Natural killer cell treated with Interleukin-12 subunit alpha and Interleukin-12 subunit beta and Interleukin-15 and Interleukin-18, amount 100 ng/mL, for 72 hours (primary cell): ENCODE results near the gene SUN2. TPM values are rescaled to one million over a fixed set of nuclear protein-coding genes. Genes with fewer than 3 reads are reported as not detected.
A peak's percentile ranks its signal among the peaks of the same experiment; 100 is the strongest.

ENCODE experiments used
- ATAC-seq, 2 donors: fragments of 150-1000 bp; cut with Tn5 transposase in 1 of 2; sonication (Bioruptor Pico), chemical (Tn5 transposase) in 1 of 2; 2 replicates each; pipeline ENCODE4 v1.10.0; 2021
- DNase-seq: peaks from one replicate; pipeline ENCODE4 v3.0.0; 2022; ENCODE audit warnings: low spot score
- H3K27ac Mint-ChIP-seq, 2 donors: 1 replicate in 1 of 2; 2 replicates in 1 of 2; pipeline ENCODE4 v1.8.0; 2022; ENCODE audit warnings: mixed read lengths in 2 of 2, mild to moderate bottlenecking in 1 of 2, moderate library complexity in 1 of 2
- H3K27me3 Mint-ChIP-seq, 2 donors: 1 replicate in 1 of 2; 2 replicates in 1 of 2; pipeline ENCODE4 v1.8.0; 2022; ENCODE audit warnings: mixed read lengths in 2 of 2
- H3K36me3 Mint-ChIP-seq: one replicate; pipeline ENCODE4 v1.8.0; 2022; ENCODE audit warnings: mixed read lengths
- H3K4me1 Mint-ChIP-seq, 2 donors: 1 replicate in 1 of 2; 2 replicates in 1 of 2; pipeline ENCODE4 v1.8.0; 2022; ENCODE audit warnings: low read depth in 2 of 2, mixed read lengths in 2 of 2, mild to moderate bottlenecking in 1 of 2
- H3K4me3 Mint-ChIP-seq: one replicate; pipeline ENCODE4 v1.8.0; 2022; ENCODE audit warnings: mixed read lengths
- H3K9me3 Mint-ChIP-seq: 2 replicates; pipeline ENCODE4 v1.8.0; 2022; ENCODE audit warnings: mixed read lengths
- total RNA-seq, 2 donors: library from RNA; stranded (reverse); gene quantifications; one replicate each; pipeline ENCODE4 v1.2.3, GENCODE V29; 2022

SUN2 gene
- total RNA-seq, 2 donors from 2014 or later = 203 to 215 TPM

DNA sequence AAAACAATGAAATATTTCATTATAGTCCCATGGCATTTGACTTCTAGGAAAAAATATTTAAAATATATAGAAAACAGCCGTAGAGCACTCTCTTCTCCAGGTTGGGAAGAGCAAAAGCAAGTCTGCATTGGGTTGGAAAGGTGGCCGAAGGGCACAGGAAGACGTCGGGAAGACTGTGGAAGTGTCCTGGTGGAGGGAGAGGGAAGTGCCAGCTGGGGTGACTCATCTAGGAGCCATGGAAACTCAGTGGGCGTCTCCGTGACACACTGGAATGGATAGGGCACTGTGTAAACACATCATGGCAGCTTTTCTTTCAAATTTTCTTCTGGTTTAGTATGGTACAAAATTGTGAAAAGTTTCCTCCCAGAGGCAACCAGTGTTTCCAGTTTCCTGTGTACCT is 37.4 kb downstream of the SUN2 start:
- no peaks in the 10 kb centered on the region for H3K36me3 Mint-ChIP-seq
- ATAC-seq (no peak), DNase-seq (no peak)
- no peak overlapping the region for H3K27ac Mint-ChIP-seq
- H3K4me1 Mint-ChIP-seq = peaks cover 20 to 22% of the 10 kb centered on the region in 2 donors
- H3K27me3 Mint-ChIP-seq = no peaks in the 10 kb centered on the region
- no peaks in the 10 kb centered on the region for H3K9me3 Mint-ChIP-seq
- no peak overlapping the region for H3K4me3 Mint-ChIP-seq

DNA sequence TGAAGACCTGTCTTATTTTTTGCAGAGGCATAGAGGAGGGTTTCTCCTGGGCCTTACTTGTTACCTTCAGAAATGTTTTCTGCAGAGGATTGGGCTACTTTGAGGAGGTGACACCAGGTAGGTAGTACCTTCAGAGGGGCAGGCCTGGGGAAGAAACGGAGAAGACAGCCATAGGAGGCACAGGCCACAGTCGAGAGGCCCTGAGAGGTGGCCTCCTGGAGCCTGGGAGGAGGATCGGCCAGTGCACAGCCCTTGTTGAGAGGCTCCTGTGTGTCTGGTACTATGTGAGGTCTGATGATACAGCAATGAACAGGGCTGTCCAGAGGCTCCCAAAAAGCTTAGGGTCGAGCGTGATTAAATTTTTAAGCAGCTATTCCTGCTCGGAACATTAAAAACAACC is 38.6 kb downstream of the SUN2 start:
- DNase-seq (no peak), ATAC-seq (peak in 1 of 2 donors; percentile 36)
- Mint-ChIP-seq H3K36me3 (no peaks in the 10 kb centered on the region), H3K27me3 (no peaks in the 10 kb centered on the region), H3K9me3 (no peaks in the 10 kb centered on the region), H3K4me3 (no peak overlapping the region), H3K4me1 (peaks cover 31 to 32% of the 10 kb centered on the region in 2 donors), H3K27ac (no peak overlapping the region)

DNA sequence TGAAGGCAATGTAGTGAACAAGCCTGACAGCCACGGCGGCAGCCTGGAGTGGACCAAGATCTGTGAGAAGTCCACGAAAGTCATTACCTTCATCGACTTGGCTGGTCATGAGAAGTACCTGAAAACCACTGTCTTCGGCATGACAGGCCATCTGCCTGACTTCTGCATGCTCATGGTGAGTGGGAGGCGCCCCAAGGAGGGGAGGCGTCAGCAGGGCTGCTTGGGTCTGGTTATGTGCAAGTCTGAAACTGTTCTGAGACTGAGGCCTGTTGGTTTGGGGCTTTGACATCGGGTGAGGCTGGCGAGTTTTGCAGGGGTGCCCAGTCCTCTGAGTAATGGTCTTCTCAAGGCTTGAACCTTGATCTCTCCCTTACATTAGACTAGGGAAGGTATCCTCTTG is 39.0 kb downstream of the SUN2 start:
- Mint-ChIP-seq H3K36me3 (no peaks in the 10 kb centered on the region), H3K4me3 (no peak overlapping the region), H3K27me3 (no peaks in the 10 kb centered on the region), H3K4me1 (peaks cover 34 to 36% of the 10 kb centered on the region in 2 donors), H3K9me3 (no peaks in the 10 kb centered on the region), H3K27ac (no peak overlapping the region)
- DNase-seq (no peak), ATAC-seq (no peak)

DNA sequence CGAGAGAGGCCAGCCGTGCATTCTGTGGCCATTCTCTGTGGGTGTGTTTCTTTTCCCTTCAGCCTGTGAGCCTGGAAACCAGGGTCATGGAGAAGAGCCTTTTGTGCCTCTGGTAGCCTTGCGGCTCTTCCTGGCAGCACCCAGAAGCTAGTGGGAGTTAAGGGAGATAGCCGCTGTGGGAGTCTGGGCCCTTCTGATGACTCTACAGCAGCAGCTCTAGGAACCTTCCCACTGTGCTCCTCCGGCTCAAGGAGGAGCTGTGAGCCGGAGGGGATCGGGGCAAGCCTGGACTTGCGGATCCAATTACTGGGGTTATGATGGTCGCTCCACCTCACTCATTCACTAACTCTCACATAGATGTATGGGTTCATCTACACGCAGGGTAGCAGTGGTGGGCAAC is 39.5 kb downstream of the SUN2 start:
- no peaks in the 10 kb centered on the region for H3K36me3 Mint-ChIP-seq
- H3K27me3 Mint-ChIP-seq = no peaks in the 10 kb centered on the region
- no peak for ATAC-seq
- peaks cover 31 to 38% of the 10 kb centered on the region in 2 donors for H3K4me1 Mint-ChIP-seq
- DNase-seq = no peak
- no peaks in the 10 kb centered on the region for H3K9me3 Mint-ChIP-seq
- no peak overlapping the region for H3K27ac Mint-ChIP-seq
- no peak overlapping the region for H3K4me3 Mint-ChIP-seq

DNA sequence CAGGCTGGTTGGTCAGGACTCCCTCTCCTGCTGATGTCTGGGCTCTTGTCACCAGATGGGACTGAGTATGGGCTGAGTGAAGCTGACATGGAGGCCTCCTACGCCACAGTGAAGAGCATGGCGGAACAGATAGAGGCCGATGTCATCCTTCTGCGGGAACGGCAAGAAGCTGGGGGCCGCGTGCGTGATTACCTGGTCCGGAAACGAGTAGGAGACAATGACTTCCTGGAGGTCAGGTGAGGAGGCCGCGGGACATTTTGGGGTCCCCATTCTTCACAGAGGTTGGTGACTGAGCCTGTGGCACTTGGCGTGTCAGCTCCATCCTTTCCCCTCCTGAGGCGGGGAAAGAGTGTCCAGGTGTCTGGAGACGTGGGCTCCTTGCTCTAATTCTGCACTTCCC is 39.9 kb downstream of the SUN2 start:
- Mint-ChIP-seq H3K27me3 (no peaks in the 10 kb centered on the region), H3K4me3 (no peak overlapping the region), H3K27ac (no peak overlapping the region), H3K4me1 (peaks cover 35 to 43% of the 10 kb centered on the region in 2 donors), H3K36me3 (peaks cover 1% of the 10 kb centered on the region), H3K9me3 (no peaks in the 10 kb centered on the region)
- ATAC-seq (no peak), DNase-seq (no peak)

DNA sequence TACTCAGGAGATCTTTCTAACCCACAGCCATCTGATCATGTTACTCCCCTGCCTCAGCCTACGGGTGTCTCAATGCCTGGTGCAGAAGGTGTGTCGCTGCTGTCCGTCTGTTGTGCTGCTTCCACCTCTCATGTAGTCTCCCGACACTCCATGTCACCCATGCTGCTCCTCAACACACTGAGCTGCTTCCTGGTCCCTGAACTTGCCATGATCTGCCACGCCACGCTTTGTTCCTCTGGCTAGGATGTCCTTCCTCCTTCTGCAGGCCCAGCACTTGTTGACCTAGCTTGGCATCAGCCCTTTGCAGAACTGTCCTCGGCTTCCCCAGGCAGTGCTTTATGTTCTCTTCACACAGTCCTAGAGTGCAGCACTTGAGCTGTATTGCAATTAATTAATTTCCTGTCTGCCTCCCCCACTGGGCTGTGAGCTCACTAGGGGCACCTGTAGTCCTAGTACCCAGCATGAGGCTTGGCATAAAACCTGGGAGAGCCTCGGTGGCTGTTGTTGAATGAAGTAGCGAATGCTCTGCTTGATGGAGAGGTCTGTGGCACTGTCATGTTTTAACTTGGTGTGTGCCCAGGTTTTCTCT is 40.5 kb downstream of the SUN2 start:
- ATAC-seq = no peak
- no peaks in the 10 kb centered on the region for H3K9me3 Mint-ChIP-seq
- no peak for DNase-seq
- no peak overlapping the region for H3K4me3 Mint-ChIP-seq
- no peaks in the 10 kb centered on the region for H3K27me3 Mint-ChIP-seq
- peaks cover 40 to 46% of the 10 kb centered on the region in 2 donors for H3K4me1 Mint-ChIP-seq
- peaks cover 5% of the 10 kb centered on the region for H3K36me3 Mint-ChIP-seq
- H3K27ac Mint-ChIP-seq = peak overlapping the region in 1 of 2 donors; percentile 6

DNA sequence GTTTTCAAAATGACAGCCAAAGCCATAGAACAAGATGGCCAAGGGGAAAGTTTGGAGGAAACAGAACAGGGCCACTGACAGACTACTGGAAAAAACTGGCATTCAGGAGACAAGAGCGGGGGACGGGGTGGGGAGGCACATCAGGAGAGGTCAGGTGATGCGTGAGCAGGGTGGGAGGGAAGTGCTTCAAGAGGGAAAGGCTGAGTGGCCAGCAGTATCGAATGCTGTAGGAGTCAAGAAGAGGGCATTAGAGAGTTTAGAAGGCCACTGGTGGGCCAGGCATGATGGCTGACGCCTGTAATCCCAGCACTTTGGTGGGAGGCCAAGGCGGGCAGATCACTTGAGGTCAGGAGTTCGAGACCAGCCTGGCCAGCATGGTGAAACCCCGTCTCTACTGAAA is 41.9 kb downstream of the SUN2 start:
- Mint-ChIP-seq H3K4me1 (peaks cover 49 to 55% of the 10 kb centered on the region in 2 donors), H3K27me3 (no peaks in the 10 kb centered on the region), H3K27ac (peak overlapping the region; percentile 6 to 42), H3K36me3 (peaks cover 9% of the 10 kb centered on the region), H3K9me3 (no peaks in the 10 kb centered on the region), H3K4me3 (no peak overlapping the region)
- DNase-seq (no peak), ATAC-seq (no peak)

DNA sequence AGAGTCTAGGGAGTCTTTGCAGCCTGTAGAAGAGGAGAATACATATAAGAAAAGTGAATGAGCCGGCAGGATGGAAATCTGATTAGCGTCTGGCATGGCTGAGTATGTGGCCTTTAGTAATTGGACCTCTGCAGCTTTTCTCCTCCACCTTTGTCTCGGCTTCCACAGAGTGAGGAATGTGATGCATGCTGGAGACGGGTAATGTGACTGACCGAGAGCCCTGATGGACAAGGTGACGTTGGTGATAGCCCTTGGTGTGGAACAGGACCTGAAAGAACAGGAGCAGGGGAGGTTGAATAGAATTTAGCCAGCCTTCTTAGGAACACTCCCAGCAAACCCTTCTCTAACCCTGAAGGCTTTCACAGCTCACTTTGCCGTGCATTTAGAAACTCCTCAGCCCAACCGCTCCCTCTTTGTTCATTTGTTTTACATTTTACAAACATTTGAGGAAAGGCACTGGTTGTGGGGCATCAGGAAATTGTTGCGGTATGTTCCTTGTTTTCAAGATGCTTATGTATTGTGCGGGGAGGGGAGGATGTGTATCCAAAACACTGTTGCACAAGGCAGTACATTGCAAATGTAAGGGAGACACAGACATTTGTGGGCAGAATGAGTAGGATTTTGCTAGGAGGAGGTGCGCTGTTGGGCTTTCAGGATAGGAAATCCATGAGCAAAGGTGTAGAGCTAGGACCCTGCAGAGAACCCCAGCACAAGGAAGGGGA is 43.2 kb downstream of the SUN2 start:
- peaks cover 61 to 67% of the 10 kb centered on the region in 2 donors for H3K4me1 Mint-ChIP-seq
- no peak overlapping the region for H3K4me3 Mint-ChIP-seq
- peak overlapping the region; percentile 6 to 47 for H3K27ac Mint-ChIP-seq
- no peaks in the 10 kb centered on the region for H3K27me3 Mint-ChIP-seq
- H3K36me3 Mint-ChIP-seq = peaks cover 13% of the 10 kb centered on the region
- no peaks in the 10 kb centered on the region for H3K9me3 Mint-ChIP-seq
- no peak for ATAC-seq
- DNase-seq = no peak

DNA sequence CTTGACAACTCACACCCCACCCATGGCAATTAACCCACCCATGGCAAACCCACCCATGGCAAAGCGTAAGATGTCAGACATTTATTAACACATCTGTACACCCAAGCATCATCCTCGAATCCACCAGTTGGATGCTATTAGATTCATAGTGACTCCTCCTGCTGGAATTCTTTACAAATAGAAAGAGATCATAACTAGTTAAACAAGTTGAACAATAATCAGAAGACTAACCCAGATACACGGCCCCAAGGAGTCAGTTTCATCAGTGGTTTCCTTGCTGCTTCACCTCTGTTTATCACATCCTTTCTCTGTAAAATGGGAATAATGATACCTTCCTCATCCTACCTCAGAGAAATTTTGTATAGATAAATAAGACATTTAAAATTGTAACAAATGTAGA is 44.9 kb downstream of the SUN2 start:
- Mint-ChIP-seq H3K27ac (peak overlapping the region in 1 of 2 donors; percentile 57), H3K36me3 (peaks cover 13% of the 10 kb centered on the region)
- ATAC-seq = no peak

DNA sequence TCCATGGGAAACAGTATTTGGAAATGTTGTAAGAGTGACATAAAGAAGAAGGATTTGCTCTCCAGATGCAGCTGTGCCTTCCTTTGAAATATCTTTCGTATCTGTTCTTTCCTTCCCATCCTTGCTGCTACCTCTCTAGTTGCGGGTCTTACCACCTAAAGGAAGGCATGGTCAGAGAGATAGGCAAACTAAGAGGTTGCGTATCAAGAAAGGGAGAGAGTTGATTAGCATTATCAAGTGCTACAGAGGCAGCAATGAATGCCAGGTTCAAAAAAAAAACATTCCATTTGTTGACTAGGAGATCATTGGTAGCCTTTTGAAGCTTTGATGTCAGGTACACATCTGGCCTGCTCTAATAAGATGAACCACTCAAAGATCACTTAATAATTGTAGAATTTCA is 45.4 kb downstream of the SUN2 start:
- H3K4me1 Mint-ChIP-seq = peaks cover 74 to 79% of the 10 kb centered on the region in 2 donors
- peaks cover 13% of the 10 kb centered on the region for H3K36me3 Mint-ChIP-seq
- ATAC-seq (no peak), DNase-seq (no peak)
- H3K9me3 Mint-ChIP-seq = no peaks in the 10 kb centered on the region
- H3K27ac Mint-ChIP-seq = peak overlapping the region in 1 of 2 donors; percentile 57
- no peak overlapping the region for H3K4me3 Mint-ChIP-seq
- H3K27me3 Mint-ChIP-seq = no peaks in the 10 kb centered on the region

More for the DNA sequence above, 44.9 kb downstream of the SUN2 start:
- H3K27me3 Mint-ChIP-seq = no peaks in the 10 kb centered on the region
- no peaks in the 10 kb centered on the region for H3K9me3 Mint-ChIP-seq
- H3K4me3 Mint-ChIP-seq = no peak overlapping the region
- no peak for DNase-seq
- H3K4me1 Mint-ChIP-seq = peaks cover 72 to 80% of the 10 kb centered on the region in 2 donors

DNA sequence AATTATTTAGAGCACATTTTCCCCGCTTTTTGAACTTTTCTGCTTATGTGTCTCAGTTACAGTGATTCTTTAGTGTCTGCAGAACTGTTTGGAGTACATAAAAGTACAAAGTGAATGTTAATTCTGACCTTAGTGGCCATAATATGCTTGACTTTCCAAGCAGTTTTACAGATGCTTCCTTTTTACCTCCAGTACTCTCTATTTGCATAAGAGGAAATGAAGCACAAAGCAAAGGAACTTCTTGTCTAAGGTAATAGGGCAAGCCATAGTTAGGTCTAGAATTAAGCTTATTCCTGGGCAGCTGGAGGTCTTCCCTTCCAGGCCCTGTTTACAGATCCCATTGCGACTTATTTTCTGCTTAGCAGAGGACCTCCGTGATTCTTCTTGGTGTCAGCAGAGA is 46.5 kb downstream of the SUN2 start:
- Mint-ChIP-seq H3K27ac (peak overlapping the region in 1 of 2 donors; percentile 96), H3K4me3 (peak overlapping the region; percentile 69)

DNA sequence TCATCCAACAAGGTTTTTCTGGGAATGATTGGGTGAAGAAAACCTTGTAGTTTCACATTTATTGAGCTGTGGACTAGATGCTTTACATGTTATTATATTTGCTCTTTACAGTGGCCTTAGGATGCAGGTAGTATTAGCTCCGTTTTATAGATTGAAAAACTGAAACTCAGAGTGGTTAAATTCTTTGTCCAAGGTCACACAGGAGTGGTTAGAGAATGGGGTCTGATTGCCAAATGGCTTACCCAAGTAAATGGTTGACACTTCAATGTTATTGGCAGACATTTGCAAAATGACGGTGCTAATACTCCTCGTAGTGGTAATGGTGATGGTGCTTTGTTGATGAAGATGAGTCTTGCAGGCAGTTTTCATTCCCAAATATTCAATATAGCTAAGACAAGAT is 47.8 kb downstream of the SUN2 start:
- Mint-ChIP-seq H3K27ac (peak overlapping the region; percentile 82 to 96), H3K9me3 (no peaks in the 10 kb centered on the region), H3K4me1 (peaks cover 58 to 65% of the 10 kb centered on the region in 2 donors), H3K36me3 (peaks cover 13% of the 10 kb centered on the region), H3K4me3 (peak overlapping the region; percentile 97), H3K27me3 (no peaks in the 10 kb centered on the region)
- no peak for ATAC-seq
- DNase-seq = no peak

More for the DNA sequence above, 46.5 kb downstream of the SUN2 start:
- Mint-ChIP-seq H3K4me1 (peaks cover 68 to 77% of the 10 kb centered on the region in 2 donors), H3K36me3 (peaks cover 13% of the 10 kb centered on the region), H3K27me3 (no peaks in the 10 kb centered on the region), H3K9me3 (no peaks in the 10 kb centered on the region)
- DNase-seq (no peak), ATAC-seq (no peak)

DNA sequence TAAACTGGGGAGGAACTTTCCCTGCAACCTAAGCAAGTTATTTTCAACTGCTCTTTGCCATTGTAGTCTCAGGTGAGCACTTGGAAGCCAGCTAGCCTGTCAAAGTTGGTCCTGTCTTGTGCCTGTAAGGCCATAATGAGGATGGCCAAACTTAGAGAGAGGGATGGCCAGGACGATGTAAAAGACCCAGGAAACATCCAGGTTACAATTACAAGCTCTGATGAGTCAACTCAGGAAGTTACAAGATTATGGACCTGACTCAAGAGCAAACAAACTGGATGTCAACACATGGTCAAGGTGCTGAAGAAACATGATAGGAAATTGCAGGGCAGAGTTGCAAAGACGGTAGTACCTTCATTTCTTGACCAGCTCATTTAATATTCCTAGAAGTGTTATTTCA is 48.5 kb downstream of the SUN2 start:
- H3K9me3 Mint-ChIP-seq = no peaks in the 10 kb centered on the region
- H3K4me1 Mint-ChIP-seq = peaks cover 55 to 58% of the 10 kb centered on the region in 2 donors
- DNase-seq (no peak), ATAC-seq (no peak)
- H3K36me3 Mint-ChIP-seq = peaks cover 13% of the 10 kb centered on the region
- H3K27ac Mint-ChIP-seq = peak overlapping the region; percentile 82 to 96
- peak overlapping the region; percentile 97 for H3K4me3 Mint-ChIP-seq
- H3K27me3 Mint-ChIP-seq = no peaks in the 10 kb centered on the region

DNA sequence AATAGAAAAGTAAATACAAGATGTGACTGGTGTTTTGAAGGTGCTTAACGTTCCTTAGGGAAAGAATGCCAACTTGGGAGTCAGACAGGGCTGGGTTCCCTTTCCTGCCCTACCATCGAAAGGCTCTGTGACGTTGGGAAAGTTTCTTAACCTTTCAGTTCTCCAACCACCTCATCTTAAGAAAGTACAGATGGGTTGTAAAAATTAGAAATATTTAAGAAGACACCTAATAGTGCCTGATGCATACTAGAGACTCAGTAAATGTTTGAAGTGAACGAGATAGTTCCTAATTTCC is 49.0 kb downstream of the SUN2 start:
- Mint-ChIP-seq H3K27me3 (no peaks in the 10 kb centered on the region), H3K27ac (peak overlapping the region; percentile 82 to 96), H3K9me3 (no peaks in the 10 kb centered on the region), H3K4me1 (peaks cover 50 to 53% of the 10 kb centered on the region in 2 donors), H3K36me3 (peaks cover 13% of the 10 kb centered on the region), H3K4me3 (peak overlapping the region; percentile 97)
- ATAC-seq = no peak
- DNase-seq = no peak
